ENCODE measurements around the gene GSX2. TPM values are rescaled to one million over a fixed set of nuclear protein-coding genes. Genes with fewer than 3 reads are reported as not detected.

GSX2 gene
- total RNA-seq, 4 donors from 2014 or later, result not detected

DNA sequence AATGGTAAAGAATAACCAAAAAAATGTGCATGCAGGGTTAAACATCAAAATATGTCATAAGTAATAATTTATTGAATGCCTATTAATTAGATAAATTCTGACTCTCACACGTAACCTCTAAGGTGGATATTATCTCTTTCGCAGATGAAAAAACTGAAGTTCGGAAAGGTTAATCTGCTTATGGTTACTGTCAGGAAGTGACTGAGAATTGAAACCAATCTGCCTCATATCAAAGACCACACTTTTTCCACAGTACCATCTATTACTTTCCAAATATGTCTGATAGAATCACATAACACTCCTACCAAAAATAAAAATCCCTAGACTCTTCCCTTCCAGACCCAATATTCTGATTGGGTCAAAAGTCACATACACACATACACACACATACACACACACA is 41.8 kb upstream of the GSX2 start:
- no peak for TF ChIP-seq POLR2A (IDR thresholded peaks at IDR 0.05)
- TF ChIP-seq, protein P1, sequence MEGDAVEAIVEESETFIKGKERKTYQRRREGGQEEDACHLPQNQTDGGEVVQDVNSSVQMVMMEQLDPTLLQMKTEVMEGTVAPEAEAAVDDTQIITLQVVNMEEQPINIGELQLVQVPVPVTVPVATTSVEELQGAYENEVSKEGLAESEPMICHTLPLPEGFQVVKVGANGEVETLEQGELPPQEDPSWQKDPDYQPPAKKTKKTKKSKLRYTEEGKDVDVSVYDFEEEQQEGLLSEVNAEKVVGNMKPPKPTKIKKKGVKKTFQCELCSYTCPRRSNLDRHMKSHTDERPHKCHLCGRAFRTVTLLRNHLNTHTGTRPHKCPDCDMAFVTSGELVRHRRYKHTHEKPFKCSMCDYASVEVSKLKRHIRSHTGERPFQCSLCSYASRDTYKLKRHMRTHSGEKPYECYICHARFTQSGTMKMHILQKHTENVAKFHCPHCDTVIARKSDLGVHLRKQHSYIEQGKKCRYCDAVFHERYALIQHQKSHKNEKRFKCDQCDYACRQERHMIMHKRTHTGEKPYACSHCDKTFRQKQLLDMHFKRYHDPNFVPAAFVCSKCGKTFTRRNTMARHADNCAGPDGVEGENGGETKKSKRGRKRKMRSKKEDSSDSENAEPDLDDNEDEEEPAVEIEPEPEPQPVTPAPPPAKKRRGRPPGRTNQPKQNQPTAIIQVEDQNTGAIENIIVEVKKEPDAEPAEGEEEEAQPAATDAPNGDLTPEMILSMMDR (IDR thresholded peaks at IDR 0.05), result no peak
- DNase-seq, result no peak
- Histone ChIP-seq H3K9me3 (no peaks in the 10 kb centered on the region), H3K27me3 (no peaks in the 10 kb centered on the region), H3K4me1 (peaks cover 0 to 53% (median 5%) of the 10 kb centered on the region in 4 donors), H3K27ac (no peak overlapping the region), H3K4me3 (no peak overlapping the region), H3K36me3 (no peaks in the 10 kb centered on the region)

DNA sequence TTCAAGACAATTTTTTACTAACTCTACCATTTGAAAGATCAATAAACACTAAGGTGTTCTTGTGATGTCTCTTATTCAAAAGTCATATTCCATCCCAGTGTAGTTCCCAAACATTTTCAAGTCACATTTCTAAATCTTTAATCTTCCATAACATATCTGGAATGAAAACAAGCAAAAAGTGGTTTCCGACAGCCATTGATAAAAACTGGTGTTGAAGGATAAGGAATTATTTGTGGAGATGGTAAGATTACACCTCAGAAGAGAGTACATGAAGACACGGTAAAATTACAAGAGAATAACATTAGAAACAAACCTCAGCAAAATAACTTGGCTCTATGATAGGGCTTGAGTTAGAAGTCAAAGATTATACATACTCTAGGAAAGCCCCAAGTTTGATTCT is 39.8 kb upstream of the GSX2 start:
- no peak overlapping the region for H3K4me3 ChIP-seq
- H3K9me3 ChIP-seq, result no peaks in the 10 kb centered on the region
- no peak for TF ChIP-seq POLR2A (IDR thresholded peaks at IDR 0.05)
- TF ChIP-seq, protein P1 (IDR thresholded peaks at IDR 0.05), result no peak
- H3K4me1 ChIP-seq, result peaks cover 0 to 50% (median 5%) of the 10 kb centered on the region in 4 donors
- no peaks in the 10 kb centered on the region for H3K36me3 ChIP-seq
- DNase-seq, result no peak
- H3K27me3 ChIP-seq, result no peaks in the 10 kb centered on the region
- H3K27ac ChIP-seq, result no peak overlapping the region

DNA sequence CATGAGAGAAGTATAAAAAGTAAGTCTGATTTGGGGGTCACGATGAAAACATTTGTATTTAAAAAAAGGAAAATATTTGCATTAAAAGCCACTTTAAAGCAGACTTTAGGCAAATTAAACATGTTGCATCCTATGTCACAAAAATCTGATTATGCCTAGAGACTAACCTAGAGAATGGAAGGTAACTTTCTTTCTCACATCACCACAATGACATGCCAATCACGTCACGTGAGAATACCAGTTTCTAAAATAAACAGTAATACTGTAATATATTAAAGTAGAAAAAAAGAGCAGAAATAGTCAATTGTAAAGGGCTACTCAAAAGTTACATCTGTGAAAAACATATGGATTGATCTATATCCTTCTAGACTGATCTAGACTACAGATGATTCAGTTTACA is 38.9 kb upstream of the GSX2 start:
- DNase-seq, result no peak
- Histone ChIP-seq H3K9me3 (no peaks in the 10 kb centered on the region), H3K27me3 (no peaks in the 10 kb centered on the region), H3K27ac (no peak overlapping the region), H3K4me3 (peak overlapping the region in 2 of 4 donors; percentile 84 to 98), H3K36me3 (no peaks in the 10 kb centered on the region), H3K4me1 (peaks cover 0 to 59% (median 5%) of the 10 kb centered on the region in 4 donors)
- TF ChIP-seq, protein P1 (IDR thresholded peaks at IDR 0.05), result no peak
- TF ChIP-seq POLR2A (IDR thresholded peaks at IDR 0.05), result no peak

DNA sequence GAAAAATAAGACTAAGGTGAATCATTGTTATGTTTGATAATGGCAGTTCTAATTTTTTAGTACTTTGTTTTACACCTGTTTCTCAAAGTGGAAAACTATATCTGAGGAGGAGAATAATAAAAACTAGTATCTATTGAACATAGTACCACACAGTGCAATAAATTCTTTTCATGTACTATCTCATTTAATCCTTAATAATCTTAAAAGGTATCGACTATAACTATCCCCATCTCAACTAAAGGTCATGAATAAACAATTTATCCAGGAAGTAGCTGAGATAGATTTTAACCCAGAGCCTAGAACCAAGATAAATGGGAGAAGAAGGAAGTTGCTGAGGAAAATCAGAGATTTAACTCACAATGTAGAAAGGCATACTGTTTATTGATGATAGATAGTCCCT is 38.1 kb upstream of the GSX2 start:
- H3K4me3 ChIP-seq, result peak overlapping the region in 2 of 4 donors; percentile 84 to 98
- peak overlapping the region in 2 of 4 donors; percentile 2 to 99 for H3K27ac ChIP-seq
- no peaks in the 10 kb centered on the region for H3K36me3 ChIP-seq
- DNase-seq, result no peak
- no peaks in the 10 kb centered on the region for H3K27me3 ChIP-seq
- H3K4me1 ChIP-seq, result peaks cover 0 to 55% (median 5%) of the 10 kb centered on the region in 4 donors
- TF ChIP-seq, protein P1 (IDR thresholded peaks at IDR 0.05), result no peak
- TF ChIP-seq POLR2A (IDR thresholded peaks at IDR 0.05), result no peak
- no peaks in the 10 kb centered on the region for H3K9me3 ChIP-seq

DNA sequence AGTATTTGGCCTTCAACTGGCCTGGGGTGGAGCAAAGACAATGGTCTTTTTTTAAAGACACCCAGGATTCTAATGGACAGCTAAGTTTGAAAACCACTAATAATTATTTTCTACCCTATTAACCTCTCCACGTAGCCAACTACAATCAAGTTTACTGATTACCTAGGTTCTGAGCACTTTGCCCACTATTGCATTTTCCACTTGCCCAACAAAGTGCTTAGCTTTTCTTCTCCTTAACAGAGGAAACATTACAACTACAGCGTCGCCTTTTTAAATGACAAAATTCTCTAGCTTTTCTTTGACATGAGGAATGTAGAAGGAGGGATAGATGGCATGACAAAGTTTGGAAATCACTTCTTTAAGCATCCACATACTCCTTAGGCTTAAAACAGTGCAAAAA is 37.6 kb upstream of the GSX2 start:
- no peak for TF ChIP-seq POLR2A (IDR thresholded peaks at IDR 0.05)
- peak overlapping the region in 3 of 4 donors; percentile 2 to 99 (median 89) for H3K27ac ChIP-seq
- H3K27me3 ChIP-seq, result no peaks in the 10 kb centered on the region
- no peaks in the 10 kb centered on the region for H3K9me3 ChIP-seq
- no peak for DNase-seq
- no peaks in the 10 kb centered on the region for H3K36me3 ChIP-seq
- peaks cover 0 to 51% (median 5%) of the 10 kb centered on the region in 4 donors for H3K4me1 ChIP-seq
- peak overlapping the region in 3 of 4 donors; percentile 84 to 99 (median 98) for H3K4me3 ChIP-seq

DNA sequence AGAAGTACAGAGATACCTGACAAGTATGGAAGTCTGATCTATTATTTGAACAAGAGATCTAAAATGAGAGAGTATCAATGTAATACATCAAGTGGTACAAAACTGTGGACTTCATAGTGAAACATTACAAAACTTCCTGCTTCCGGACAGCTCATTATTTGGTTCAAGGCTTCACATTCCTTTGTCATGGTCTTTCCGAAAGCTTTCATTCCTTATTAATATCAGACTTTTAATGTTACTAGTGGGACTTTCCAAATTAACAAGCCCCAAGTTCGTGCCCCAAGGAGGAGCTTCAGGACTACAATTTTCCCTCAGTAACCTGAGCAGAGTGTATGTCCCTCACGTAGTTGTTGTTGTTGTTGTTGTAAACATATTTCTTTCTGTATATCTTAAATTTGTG is 36.7 kb upstream of the GSX2 start:
- no peaks in the 10 kb centered on the region for H3K36me3 ChIP-seq
- H3K9me3 ChIP-seq, result no peaks in the 10 kb centered on the region
- peaks cover 0 to 44% (median 5%) of the 10 kb centered on the region in 4 donors for H3K4me1 ChIP-seq
- peak overlapping the region; percentile 89 to 99 (median 95) for H3K27ac ChIP-seq
- peak overlapping the region; percentile 84 to 99 (median 98) for H3K4me3 ChIP-seq
- no peak for TF ChIP-seq POLR2A (IDR thresholded peaks at IDR 0.05)
- TF ChIP-seq, protein P1 (IDR thresholded peaks at IDR 0.05), result no peak
- DNase-seq, result no peak
- H3K27me3 ChIP-seq, result no peaks in the 10 kb centered on the region
